HG02759 (cell line): ENCODE measurements around the gene CLEC10A.
"Not testable (repeated sequence)": the region's sequence is repeated elsewhere in the genome, so short reads cannot be mapped to it uniquely, and the experiment has no call there.

Experiments used
- ATAC-seq: cut with Tn5 transposase; IDR thresholded peaks from one replicate; pipeline ENCODE4 v1.9.1; 2021; ENCODE audit warnings: mild to moderate bottlenecking, moderate library complexity; ENCODE audit not compliant: unreplicated experiment

CLEC10A gene

GRCh38 chr17:7109461-7110322 lies 29.6 kb upstream of the CLEC10A start:
- no peak for ATAC-seq

DNA sequence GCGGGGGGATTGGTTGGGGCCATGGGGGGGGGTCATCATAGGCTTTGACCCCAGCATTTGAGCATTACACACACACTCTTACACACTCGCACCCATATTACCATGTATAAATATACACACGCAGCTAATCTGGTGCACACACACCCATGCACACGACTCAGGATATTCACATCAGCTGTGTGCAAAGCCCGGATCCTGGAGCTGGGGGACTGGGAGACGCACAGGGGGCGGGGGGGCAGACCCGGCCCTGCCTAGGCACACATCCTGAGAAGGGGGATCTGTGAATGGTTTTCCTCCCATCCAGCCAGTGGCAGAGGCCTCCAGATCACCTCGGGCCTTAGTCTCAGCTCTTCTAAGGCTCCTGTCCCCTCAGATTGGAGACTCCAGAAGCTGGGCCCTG lies 28.9 kb upstream of the CLEC10A start:
- no peak for ATAC-seq

DNA sequence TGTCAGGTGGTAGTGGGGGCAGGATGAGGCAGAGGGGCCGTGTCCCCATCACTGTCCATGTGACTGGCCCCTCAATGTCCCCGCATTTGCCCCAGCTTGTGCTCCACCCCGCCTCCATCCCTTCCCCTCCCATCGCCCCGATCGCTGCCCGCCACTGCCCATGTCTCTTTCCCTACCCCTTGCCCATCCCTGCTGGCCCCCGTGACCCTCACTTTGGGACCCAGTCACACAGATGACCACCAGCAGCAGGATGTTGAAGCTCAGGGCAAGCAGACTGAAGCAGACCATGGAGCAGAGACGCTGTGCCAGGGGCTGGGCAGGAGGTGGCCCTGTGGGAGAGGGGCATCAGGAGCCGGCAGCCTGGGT lies 28.5 kb upstream of the CLEC10A start:
- ATAC-seq = no peak

GRCh38 chr17:7107795-7108559 lies 27.9 kb upstream of the CLEC10A start:
- ATAC-seq = no peak

GRCh38 chr17:7107012-7107754 lies 27.1 kb upstream of the CLEC10A start:
- ATAC-seq = no peak

GRCh38 chr17:7102421-7102820 lies 22.4 kb upstream of the CLEC10A start:
- ATAC-seq = no peak

DNA sequence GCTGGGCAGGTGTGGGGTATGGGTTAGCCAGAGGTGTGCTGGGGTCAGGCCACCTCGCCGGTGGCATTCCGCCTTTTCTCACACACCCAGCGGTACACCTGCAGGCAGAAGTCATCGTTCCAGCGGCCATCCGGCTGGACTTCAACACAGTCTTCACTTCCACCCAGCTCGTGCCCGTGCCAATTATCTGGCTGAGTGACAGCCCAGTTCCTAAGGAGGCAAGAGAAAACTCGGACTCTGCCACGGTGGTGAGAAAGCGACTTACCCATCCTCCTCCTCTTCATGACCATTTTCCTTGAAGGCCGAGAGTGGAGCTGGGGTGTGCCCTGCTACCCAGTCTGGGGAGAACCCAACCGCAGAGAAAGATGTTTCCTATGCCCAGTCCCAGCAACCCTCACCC lies 21.5 kb upstream of the CLEC10A start:
- ATAC-seq = no peak

DNA sequence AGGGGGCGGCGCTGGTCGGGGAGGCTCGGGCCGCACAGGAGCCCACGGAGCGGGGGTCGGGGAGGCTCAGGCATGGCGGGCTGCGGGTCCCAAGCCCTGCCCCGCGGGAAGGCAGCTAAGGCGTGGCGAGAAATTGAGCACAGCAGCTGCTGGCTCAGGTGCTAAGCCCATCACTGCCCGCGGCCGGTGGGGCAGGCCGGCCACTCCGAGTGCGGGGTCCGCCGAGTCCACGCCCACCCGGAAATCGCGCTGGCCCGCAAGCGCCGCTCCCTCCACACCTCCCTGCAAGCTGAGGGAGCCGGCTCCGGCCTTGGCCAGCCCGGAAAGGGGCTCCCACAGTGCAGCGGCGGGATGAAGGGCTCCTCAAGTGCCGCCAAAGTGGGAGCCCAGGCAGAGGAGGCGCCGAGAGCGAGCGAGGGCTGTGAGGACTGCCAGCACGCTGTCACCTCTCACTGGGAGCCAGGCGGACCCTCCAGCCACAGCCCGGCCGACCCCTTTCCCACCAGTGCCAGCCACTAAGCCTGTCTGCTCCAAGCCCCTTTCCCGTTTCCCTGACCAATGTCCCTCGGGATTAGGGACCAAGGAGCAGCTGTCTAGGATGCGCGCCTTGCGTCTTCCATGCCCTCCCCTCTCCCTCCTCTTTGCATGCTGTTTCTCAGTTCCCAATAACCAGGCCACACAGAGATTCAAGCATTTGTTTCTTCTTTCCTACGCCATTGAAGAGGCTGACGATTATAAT lies 20.8 kb upstream of the CLEC10A start:
- not testable (repeated sequence) for ATAC-seq

DNA sequence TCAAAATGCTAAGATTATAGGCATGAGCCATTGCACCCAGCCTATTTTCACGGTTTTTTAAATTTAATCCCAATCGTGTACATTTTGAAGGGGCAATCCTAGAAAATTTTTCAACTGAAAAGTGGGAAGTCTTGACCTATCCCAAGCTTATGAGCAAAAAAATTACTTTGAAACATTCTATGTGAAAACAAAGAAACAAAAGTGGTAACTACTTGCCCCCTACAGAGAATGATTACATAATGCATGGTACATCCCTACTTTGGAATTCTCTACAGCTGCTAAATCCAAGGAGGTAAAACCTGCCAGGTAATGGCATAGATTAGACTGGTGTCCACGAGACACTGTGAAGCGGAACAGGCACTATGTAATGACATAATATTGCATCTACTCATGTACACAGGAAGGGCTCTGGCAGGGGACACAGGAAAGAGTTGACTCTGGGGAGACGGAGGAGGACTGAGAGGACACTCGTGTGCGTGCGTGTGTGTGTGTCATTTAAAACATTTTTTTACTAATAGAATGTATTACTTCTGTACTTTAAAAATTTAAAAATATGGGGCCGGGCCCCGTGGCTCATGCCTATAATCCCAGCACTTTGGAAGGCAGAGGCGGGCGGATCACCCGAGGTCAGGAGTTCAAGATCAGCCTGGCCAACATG lies 18.9 kb upstream of the CLEC10A start:
- ATAC-seq = no peak

DNA sequence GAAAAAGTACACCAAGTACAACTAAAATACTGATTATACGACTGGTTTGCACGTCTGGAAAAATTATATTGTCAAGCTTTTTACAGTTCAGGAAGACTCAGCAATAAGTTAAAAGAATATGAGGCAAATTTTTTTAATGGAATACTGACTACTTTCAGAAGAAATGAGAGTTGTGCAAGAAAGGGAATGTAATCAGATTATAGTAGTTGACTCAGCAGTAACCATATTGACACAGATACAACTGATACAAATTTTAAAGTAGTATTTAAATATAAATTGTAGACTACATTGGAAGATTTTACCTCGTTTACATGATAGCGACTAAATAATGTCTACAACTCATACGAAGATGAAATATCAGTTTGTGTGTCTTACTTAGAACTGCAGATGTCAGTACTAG lies 17.9 kb upstream of the CLEC10A start:
- ATAC-seq = no peak

DNA sequence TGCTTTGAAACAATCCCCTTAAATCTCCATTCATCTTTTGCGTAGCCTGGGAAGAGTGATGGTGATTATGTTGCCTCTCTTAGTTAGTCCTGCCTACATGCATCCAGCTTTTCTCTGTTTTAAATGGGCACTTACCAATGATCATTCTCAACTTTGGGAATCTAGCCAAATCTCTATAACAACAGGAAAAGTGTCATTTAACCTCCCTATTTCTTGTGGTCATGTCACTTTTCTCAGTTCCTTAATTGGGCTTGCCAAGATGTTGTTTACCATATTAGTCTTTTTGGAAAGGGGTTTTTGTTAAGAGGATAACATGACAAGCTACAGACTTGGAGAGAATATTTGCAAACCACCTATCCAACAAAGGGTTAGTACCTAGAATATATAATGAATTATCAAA lies 15.6 kb upstream of the CLEC10A start:
- no peak for ATAC-seq

- ATAC-seq = no peak
These were observed 14.6 kb upstream of the CLEC10A start for GRCh38 chr17:7094652-7095019.

GRCh38 chr17:7091311-7092005 lies 11.4 kb upstream of the CLEC10A start:
- ATAC-seq = not testable (repeated sequence)

- ATAC-seq = not testable (repeated sequence)
These were observed 9.5 kb upstream of the CLEC10A start for GRCh38 chr17:7089570-7089969.

DNA sequence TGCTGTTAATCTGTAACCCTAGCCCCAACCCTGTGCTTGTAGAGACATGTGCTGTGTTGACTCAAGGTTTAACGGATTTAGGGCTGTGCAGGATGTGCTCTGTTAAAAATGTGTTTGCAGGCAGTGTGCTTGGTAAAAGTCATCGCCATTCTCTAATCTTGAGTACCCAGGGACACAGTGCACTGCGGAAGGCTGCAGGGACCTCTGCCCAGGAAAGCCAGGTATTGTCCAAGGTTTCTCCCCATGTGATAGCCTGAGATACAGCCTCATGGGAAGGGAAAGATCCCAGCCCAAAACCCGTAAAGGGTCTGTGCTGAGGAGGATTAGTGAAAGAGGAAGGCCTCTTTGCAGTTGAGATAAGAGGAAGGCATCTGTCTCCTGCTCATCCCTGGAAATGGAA lies 8.4 kb upstream of the CLEC10A start:
- not testable (repeated sequence) for ATAC-seq

DNA sequence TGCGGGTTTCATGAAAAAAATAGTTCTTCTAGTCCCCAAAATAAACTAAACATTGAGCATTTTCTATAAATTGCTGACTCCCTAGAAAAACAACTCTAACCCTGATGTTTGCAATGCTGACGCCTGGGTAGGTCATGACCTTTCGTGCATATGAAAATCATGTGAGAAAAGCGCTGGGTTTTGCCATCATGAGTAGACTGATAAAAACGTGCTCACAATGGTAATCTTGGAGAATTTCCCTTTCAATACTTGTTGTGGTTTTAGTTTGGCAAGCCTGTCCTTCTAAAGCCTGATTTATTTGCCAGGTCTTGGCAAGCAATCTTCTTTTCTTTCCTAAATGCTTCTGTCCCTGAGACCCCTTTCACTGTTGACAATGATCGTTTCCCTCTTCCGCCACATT lies 4.0 kb upstream of the CLEC10A start:
- no peak for ATAC-seq

GRCh38 chr17:7083592-7083991 lies 3.5 kb upstream of the CLEC10A start:
- ATAC-seq = no peak

- ATAC-seq = no peak
These were observed 1.5 kb upstream of the CLEC10A start for GRCh38 chr17:7081341-7082062.

GRCh38 chr17:7080456-7081041 lies 498 bp upstream of the CLEC10A start:
- ATAC-seq = no peak
